Progenitor cell of endocrine pancreas (in vitro differentiated cells): ENCODE measurements around the gene GMCL1. TPM values are rescaled to one million over a fixed set of nuclear protein-coding genes. Genes with fewer than 3 reads are reported as not detected.

Source experiments
- DNase-seq: peaks from one replicate; pipeline ENCODE4 v3.0.0; 2021; ENCODE audit warnings: low spot score; ENCODE audit not compliant: unreplicated experiment
- H3K27ac Mint-ChIP-seq: 2 replicates; pipeline ENCODE4 v1.8.0; 2021; ENCODE audit warnings: mild to moderate bottlenecking, moderate library complexity, mixed read lengths
- H3K27me3 Mint-ChIP-seq: 2 replicates; pipeline ENCODE4 v1.8.0; 2021; ENCODE audit warnings: mixed read lengths
- H3K36me3 Mint-ChIP-seq: 2 replicates; pipeline ENCODE4 v1.8.0; 2022; ENCODE audit warnings: mixed read lengths; ENCODE audit not compliant: insufficient read depth
- H3K4me1 Mint-ChIP-seq: 2 replicates; pipeline ENCODE4 v1.8.0; 2021; ENCODE audit warnings: low read depth, mixed read lengths
- H3K4me3 Mint-ChIP-seq: 2 replicates; pipeline ENCODE4 v1.8.0; 2021; ENCODE audit warnings: low read depth, mild to moderate bottlenecking, moderate library complexity, mixed read lengths
- H3K9me3 Mint-ChIP-seq: 2 replicates; pipeline ENCODE4 v1.8.0; 2021; ENCODE audit warnings: low read depth, mixed read lengths
- total RNA-seq: library from RNA; stranded (reverse); gene quantifications from 2 replicates; pipeline ENCODE4 v1.2.1, GENCODE V29; 2021
- TF ChIP-seq, protein P1 (sequence below): fragments of 200-600 bp; sonication (generic); IDR thresholded peaks from one replicate; pipeline ENCODE4 v1.5.0; 2021; ENCODE audit warnings: antibody characterized with exemption, mild to moderate bottlenecking; ENCODE audit not compliant: unreplicated experiment

The GMCL1 gene
- total RNA-seq, 1 donor from 2014 or later = 33.1 TPM

DNA sequence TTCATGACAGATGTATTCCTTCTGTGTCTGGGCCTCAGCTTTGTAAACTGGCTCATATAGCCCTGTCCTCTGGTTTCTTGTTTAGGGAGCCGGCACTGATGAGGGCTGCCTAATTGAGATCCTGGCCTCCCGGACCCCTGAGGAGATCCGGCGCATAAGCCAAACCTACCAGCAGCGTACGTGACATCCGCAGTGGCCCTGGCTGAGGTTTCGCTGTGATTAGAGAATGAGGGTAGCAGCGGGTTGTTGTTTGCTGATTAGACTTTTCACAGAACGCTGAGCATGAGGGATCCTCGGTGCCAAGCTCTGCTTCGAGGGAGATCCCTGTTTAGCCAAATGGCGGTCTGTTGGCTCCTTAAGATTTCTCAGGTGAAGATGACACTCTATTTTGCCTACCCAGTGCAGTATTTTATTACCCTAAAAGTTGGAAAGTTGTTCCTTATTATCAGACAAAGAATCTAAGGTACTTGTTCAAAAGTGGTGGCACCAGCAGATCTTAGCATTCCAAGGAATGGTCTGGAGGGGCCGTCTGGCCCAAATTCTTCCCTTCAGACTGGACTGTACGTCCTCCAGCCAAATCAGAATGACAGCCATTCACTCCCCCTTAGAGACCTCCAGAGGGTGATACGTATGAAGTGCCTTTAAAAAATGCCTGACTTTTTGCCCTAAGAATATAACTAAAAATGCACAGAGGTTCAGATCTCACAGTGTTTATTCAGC is 21.5 kb upstream of the GMCL1 start:
- DNase-seq = no peak
- no peaks in the 10 kb centered on the region for H3K4me1 Mint-ChIP-seq
- no peaks in the 10 kb centered on the region for H3K27me3 Mint-ChIP-seq
- TF ChIP-seq, protein P1, sequence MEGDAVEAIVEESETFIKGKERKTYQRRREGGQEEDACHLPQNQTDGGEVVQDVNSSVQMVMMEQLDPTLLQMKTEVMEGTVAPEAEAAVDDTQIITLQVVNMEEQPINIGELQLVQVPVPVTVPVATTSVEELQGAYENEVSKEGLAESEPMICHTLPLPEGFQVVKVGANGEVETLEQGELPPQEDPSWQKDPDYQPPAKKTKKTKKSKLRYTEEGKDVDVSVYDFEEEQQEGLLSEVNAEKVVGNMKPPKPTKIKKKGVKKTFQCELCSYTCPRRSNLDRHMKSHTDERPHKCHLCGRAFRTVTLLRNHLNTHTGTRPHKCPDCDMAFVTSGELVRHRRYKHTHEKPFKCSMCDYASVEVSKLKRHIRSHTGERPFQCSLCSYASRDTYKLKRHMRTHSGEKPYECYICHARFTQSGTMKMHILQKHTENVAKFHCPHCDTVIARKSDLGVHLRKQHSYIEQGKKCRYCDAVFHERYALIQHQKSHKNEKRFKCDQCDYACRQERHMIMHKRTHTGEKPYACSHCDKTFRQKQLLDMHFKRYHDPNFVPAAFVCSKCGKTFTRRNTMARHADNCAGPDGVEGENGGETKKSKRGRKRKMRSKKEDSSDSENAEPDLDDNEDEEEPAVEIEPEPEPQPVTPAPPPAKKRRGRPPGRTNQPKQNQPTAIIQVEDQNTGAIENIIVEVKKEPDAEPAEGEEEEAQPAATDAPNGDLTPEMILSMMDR = no peak
- no peak overlapping the region for H3K4me3 Mint-ChIP-seq
- no peaks in the 10 kb centered on the region for H3K9me3 Mint-ChIP-seq
- no peak overlapping the region for H3K27ac Mint-ChIP-seq
- peaks cover 46% of the 10 kb centered on the region for H3K36me3 Mint-ChIP-seq

GRCh38 chr2:69810550-69810949 is 18.9 kb upstream of the GMCL1 start:
- DNase-seq = no peak
- H3K4me1 Mint-ChIP-seq = peaks cover 4% of the 10 kb centered on the region
- TF ChIP-seq, protein P1 = no peak

DNA sequence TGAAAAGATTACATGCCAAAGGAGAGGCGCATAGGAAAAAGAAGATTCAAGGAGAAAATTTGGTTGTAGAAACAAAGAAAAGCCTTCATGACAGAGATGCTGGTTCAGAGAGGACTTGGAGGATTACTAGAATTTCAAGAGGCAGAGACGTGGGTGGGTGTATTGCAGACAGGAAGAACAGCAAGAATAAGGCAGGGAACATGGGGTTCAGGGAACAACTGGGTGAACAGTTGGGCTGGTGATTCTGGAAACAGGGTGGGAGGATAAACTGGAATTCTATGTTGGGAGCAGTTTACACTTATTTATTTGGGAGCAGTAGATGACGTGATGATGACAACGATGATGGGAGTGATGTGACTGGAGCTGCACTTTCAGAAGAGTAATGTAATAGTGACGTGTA is 18.4 kb upstream of the GMCL1 start:
- H3K36me3 Mint-ChIP-seq = peaks cover 42% of the 10 kb centered on the region
- no peaks in the 10 kb centered on the region for H3K27me3 Mint-ChIP-seq
- no peaks in the 10 kb centered on the region for H3K9me3 Mint-ChIP-seq
- no peak for DNase-seq
- H3K27ac Mint-ChIP-seq = no peak overlapping the region
- TF ChIP-seq, protein P1 = no peak
- peaks cover 6% of the 10 kb centered on the region for H3K4me1 Mint-ChIP-seq
- H3K4me3 Mint-ChIP-seq = no peak overlapping the region

More at GRCh38 chr2:69810550-69810949, 18.9 kb upstream of the GMCL1 start:
- Mint-ChIP-seq H3K27me3 (no peaks in the 10 kb centered on the region), H3K9me3 (no peaks in the 10 kb centered on the region), H3K36me3 (peaks cover 44% of the 10 kb centered on the region), H3K4me3 (no peak overlapping the region), H3K27ac (no peak overlapping the region)

GRCh38 chr2:69811591-69811990 is 17.9 kb upstream of the GMCL1 start:
- Mint-ChIP-seq H3K4me3 (no peak overlapping the region), H3K9me3 (no peaks in the 10 kb centered on the region), H3K27ac (no peak overlapping the region), H3K36me3 (peaks cover 37% of the 10 kb centered on the region), H3K27me3 (no peaks in the 10 kb centered on the region), H3K4me1 (peaks cover 11% of the 10 kb centered on the region)
- no peak for DNase-seq
- TF ChIP-seq, protein P1 = no peak

GRCh38 chr2:69815717-69816116 is 13.7 kb upstream of the GMCL1 start:
- peak overlapping the region; percentile 50 for H3K27ac Mint-ChIP-seq
- DNase-seq = no peak

More at GRCh38 chr2:69815717-69816116, 13.7 kb upstream of the GMCL1 start:
- H3K4me3 Mint-ChIP-seq = no peak overlapping the region
- TF ChIP-seq, protein P1 = no peak
- H3K9me3 Mint-ChIP-seq = no peaks in the 10 kb centered on the region
- H3K27me3 Mint-ChIP-seq = no peaks in the 10 kb centered on the region
- H3K4me1 Mint-ChIP-seq = peaks cover 17% of the 10 kb centered on the region
- H3K36me3 Mint-ChIP-seq = peaks cover 41% of the 10 kb centered on the region
